Activated CD8-positive, alpha-beta T cell treated with anti-CD3 and anti-CD28 coated beads for 36 hours (primary cell): Measurements from ENCODE around the gene RAPGEF1. TPM values are rescaled to one million over a fixed set of nuclear protein-coding genes. Genes with fewer than 3 reads are reported as not detected.

Experiments used
- ATAC-seq: fragments of 200-7000 bp; cut with Tn5 transposase; one replicate; pipeline ENCODE4 v1.10.0; 2021; ENCODE audit warnings: mild to moderate bottlenecking, moderate library complexity
- CTCF ChIA-PET: fragments of 350-600 bp; sonication (Branson Sonifier 250); formaldehyde crosslinking; loops from one replicate; lab custom pipeline; 2021; ENCODE audit warnings: antibody characterized with exemption; lab: Charles Lee
- POLR2A ChIA-PET: fragments of 350-600 bp; sonication (Branson Sonifier 250); formaldehyde crosslinking; loops from one replicate; lab custom pipeline; 2021; ENCODE audit warnings: antibody characterized with exemption; lab: Charles Lee
- DNase-seq: peaks from one replicate; pipeline ENCODE4 v3.0.0-alpha.2; 2020
- H3K27ac Mint-ChIP-seq: one replicate; pipeline ENCODE4 v1.8.0; 2021; ENCODE audit warnings: mild to moderate bottlenecking, mixed read lengths
- H3K27me3 Mint-ChIP-seq: one replicate; pipeline ENCODE4 v1.8.0; 2021; ENCODE audit warnings: mixed read lengths
- H3K36me3 Mint-ChIP-seq: one replicate; pipeline ENCODE4 v1.8.0; 2021; ENCODE audit warnings: low read depth, mixed read lengths
- H3K4me1 Mint-ChIP-seq: one replicate; pipeline ENCODE4 v1.8.0; 2021; ENCODE audit warnings: low read depth, mixed read lengths
- H3K4me3 Mint-ChIP-seq: one replicate; pipeline ENCODE4 v1.8.0; 2021; ENCODE audit warnings: mild to moderate bottlenecking, moderate library complexity, mixed read lengths
- H3K9me3 Mint-ChIP-seq: one replicate; pipeline ENCODE4 v1.8.0; 2021; ENCODE audit warnings: mixed read lengths
- intact Hi-C: fragments of 100-400 bp; cut with micrococcal nuclease; formaldehyde crosslinking; loops from one replicate; pipeline ENCODE4 v1.10.0; 2022
- total RNA-seq, 2 experiments: library from RNA; stranded (reverse); gene quantifications; one replicate each; pipeline ENCODE4 v1.2.3, GENCODE V29; 2021
- TF ChIP-seq, protein P1 (sequence below): fragments of 200-600 bp; IDR thresholded peaks from one replicate; pipeline ENCODE4 v1.8.0; 2022; ENCODE audit warnings: antibody characterized with exemption, mild to moderate bottlenecking

Gene RAPGEF1
- total RNA-seq, 2 experiments from 2014 or later: 84.5 to 85.2 TPM

- CTCF ChIA-PET: interaction anchor here (0.9 to 1.5 kb wide), 3 partner anchors 8 to 89 kb away, joined by 3 to 6 read pairs (median 3); no protein-coding TSS in a partner anchor
- intact Hi-C loops: no loop called here
- Mint-ChIP-seq H3K27me3 (no peaks in the 10 kb centered on the region), H3K27ac (no peak overlapping the region), H3K4me1 (peaks cover 50% of the 10 kb centered on the region), H3K4me3 (no peak overlapping the region), H3K36me3 (peaks cover 24% of the 10 kb centered on the region), H3K9me3 (no peaks in the 10 kb centered on the region)
- TF ChIP-seq, protein P1, sequence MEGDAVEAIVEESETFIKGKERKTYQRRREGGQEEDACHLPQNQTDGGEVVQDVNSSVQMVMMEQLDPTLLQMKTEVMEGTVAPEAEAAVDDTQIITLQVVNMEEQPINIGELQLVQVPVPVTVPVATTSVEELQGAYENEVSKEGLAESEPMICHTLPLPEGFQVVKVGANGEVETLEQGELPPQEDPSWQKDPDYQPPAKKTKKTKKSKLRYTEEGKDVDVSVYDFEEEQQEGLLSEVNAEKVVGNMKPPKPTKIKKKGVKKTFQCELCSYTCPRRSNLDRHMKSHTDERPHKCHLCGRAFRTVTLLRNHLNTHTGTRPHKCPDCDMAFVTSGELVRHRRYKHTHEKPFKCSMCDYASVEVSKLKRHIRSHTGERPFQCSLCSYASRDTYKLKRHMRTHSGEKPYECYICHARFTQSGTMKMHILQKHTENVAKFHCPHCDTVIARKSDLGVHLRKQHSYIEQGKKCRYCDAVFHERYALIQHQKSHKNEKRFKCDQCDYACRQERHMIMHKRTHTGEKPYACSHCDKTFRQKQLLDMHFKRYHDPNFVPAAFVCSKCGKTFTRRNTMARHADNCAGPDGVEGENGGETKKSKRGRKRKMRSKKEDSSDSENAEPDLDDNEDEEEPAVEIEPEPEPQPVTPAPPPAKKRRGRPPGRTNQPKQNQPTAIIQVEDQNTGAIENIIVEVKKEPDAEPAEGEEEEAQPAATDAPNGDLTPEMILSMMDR: no peak
- ATAC-seq (no peak), DNase-seq (no peak)
- POLR2A ChIA-PET: interaction anchor here (1.0 to 1.1 kb wide), 2 partner anchors 20 to 58 kb away, joined by 3 read pairs; no protein-coding TSS in a partner anchor
Observed at GRCh38 chr9:131649646-131650045, 90.2 kb downstream of the RAPGEF1 start.

DNA sequence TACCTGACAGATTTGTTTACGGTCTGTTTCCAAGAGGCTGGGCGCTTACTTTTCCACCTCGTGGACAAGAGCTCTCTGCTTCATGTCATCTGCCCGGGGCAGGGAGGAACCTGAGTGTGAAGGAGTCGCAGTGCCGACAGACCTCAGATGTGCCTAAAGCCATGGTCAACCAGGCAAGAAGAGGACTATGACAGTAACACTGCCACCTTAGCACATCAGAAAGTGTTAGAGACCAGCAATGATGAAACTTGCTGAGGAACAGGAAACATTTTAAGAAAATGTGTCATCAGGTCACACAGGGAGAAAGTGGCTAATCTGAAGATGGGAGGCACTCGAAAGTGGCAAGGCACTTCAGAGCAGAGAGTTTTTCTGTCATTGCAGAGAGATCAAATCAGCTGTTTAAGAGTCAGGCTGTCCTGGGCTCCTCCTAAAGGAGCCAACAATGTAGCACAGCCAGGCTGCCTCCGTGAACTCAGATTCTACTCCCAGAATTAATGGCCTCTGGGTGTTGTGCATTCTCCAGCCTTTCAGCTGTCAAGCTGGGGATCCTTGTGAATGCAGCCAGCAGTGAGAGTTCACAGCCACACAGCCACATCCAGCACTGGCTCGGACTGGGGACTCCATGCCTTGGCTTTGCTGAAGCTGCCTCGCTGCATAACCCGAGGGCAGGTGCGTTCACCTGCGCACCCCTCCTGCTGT, 94.6 kb downstream of the RAPGEF1 start:
- ChIA-PET POLR2A (interaction anchor here (0.9 to 2.6 kb wide), 5 partner anchors 9 to 90 kb away, joined by 3 to 7 read pairs (median 4); no protein-coding TSS in a partner anchor), CTCF (interaction anchor here (1.4 to 1.9 kb wide), 3 partner anchors 65 to 95 kb away, joined by 4 to 5 read pairs (median 4); partner anchors contain the start of gene RAPGEF1)
- peak; percentile 61 for ATAC-seq
- intact Hi-C loops: no loop called here
- Mint-ChIP-seq H3K4me1 (peaks cover 49% of the 10 kb centered on the region), H3K27me3 (no peaks in the 10 kb centered on the region), H3K36me3 (peaks cover 30% of the 10 kb centered on the region), H3K27ac (peak overlapping the region; percentile 86), H3K9me3 (no peaks in the 10 kb centered on the region), H3K4me3 (no peak overlapping the region)
- peak; percentile 34 for DNase-seq
- TF ChIP-seq, protein P1: no peak

DNA sequence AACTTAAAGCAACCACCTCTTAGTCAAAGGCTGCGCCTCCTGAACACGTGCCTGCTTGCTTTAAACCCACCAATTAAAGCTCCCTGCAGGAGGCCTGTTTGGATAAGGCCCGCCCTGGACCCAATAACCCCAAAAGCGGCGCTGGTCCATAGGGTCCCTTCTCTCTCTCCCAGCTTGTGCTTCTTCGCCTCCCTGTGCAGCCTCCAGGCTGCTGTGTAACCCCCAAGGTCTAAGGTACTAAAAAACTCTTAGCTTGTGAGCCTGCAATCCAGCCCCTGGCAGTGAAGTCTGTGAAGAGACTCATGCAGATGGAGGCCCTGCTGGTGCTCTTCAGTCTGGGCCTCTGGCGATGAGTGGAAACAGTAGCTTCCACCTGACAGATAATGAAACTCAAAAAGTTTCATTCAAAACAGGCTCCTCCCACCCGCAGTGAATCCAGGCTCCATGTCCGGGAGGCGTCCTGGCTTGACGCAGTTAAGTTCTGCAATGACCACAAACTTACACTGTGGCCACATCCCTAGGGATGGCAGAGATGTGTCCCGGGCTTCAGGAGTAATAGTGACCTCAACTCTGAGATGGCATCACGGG, 97.3 kb downstream of the RAPGEF1 start:
- Mint-ChIP-seq H3K9me3 (no peaks in the 10 kb centered on the region), H3K27me3 (no peaks in the 10 kb centered on the region), H3K4me1 (peaks cover 49% of the 10 kb centered on the region), H3K4me3 (peak overlapping the region; percentile 45), H3K27ac (peak overlapping the region; percentile 96), H3K36me3 (peaks cover 31% of the 10 kb centered on the region)
- POLR2A ChIA-PET: interaction anchor here (0.7 to 2.9 kb wide), 12 partner anchors 10 to 96 kb away, joined by 3 to 17 read pairs (median 5); partner anchors contain the start of gene RAPGEF1
- TF ChIP-seq, protein P1: no peak
- intact Hi-C loops: no loop called here
- DNase-seq: peak; percentile 73
- peak; percentile 90 for ATAC-seq
- CTCF ChIA-PET: interaction anchor here (0.7 to 2.6 kb wide), 17 partner anchors 7 to 610 kb away, joined by 3 to 10 read pairs (median 3); partner anchors contain the start of gene RAPGEF1

DNA sequence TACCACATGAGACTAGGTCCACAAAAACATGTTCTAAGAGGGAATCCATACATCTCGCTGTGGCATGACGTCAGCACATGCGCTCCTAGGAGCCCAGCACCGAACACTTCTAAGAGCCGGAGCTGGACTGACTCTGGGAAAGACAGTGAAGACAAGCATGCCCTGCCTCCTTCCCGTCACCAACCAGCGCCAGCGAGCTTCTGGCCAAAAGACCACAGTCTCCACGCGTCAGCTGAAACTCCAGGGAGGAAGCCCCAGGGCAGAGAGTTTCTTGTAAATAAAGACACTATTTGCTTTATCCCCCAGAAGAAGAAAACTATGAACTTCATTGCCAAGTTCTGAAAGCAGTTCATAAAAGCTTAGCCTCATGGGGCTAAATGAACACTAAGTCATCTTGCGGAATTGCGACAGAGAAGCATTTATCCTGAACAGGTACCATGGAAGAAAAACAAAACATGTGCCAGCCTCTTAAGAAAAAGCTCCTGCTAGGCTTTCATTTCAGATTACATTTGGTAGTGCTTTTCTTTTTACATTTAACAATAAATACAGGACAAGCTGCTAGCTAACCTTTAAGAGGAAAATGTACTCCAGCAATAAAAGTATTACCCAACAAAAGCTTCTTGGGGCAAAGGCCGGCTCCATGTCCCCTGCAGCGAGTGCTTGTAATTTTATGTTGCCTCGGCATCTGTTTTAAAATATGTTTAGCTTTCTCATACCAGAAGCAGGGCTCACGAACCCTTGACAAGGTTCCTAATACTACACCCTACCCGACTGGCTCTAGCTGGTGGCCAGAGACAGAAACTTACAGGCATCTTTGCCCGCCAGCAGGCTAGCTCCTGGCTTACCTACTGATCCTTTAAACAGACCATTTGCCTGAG, 98.0 kb downstream of the RAPGEF1 start:
- H3K4me1 Mint-ChIP-seq: peaks cover 49% of the 10 kb centered on the region
- peaks cover 31% of the 10 kb centered on the region for H3K36me3 Mint-ChIP-seq
- no peaks in the 10 kb centered on the region for H3K9me3 Mint-ChIP-seq
- DNase-seq: no peak
- H3K4me3 Mint-ChIP-seq: no peak overlapping the region
- peak overlapping the region; percentile 96 for H3K27ac Mint-ChIP-seq
- intact Hi-C loops: no loop called here
- no peak for ATAC-seq
- ChIA-PET CTCF (interaction anchor here (0.7 to 2.6 kb wide), 18 partner anchors 8 to 611 kb away, joined by 3 to 10 read pairs (median 3); partner anchors contain the start of gene RAPGEF1), POLR2A (interaction anchor here (0.7 to 2.9 kb wide), 10 partner anchors 10 to 97 kb away, joined by 3 to 17 read pairs (median 5); partner anchors contain the start of gene RAPGEF1)
- H3K27me3 Mint-ChIP-seq: no peaks in the 10 kb centered on the region
- TF ChIP-seq, protein P1: no peak
